SH-SY5Y (cell line): ENCODE data around the gene ALOX5.

Experiments
- GATA2 ChIP-seq: IDR thresholded peaks from 2 replicates; pipeline ENCODE4 v1.6.1; 2011; ENCODE audit warnings: mild to moderate bottlenecking, low read depth, low read length
- GATA3 ChIP-seq: IDR thresholded peaks from 2 replicates; pipeline ENCODE4 v1.6.1; 2011; ENCODE audit warnings: low read depth, mild to moderate bottlenecking, low read length, moderate library complexity

DNA sequence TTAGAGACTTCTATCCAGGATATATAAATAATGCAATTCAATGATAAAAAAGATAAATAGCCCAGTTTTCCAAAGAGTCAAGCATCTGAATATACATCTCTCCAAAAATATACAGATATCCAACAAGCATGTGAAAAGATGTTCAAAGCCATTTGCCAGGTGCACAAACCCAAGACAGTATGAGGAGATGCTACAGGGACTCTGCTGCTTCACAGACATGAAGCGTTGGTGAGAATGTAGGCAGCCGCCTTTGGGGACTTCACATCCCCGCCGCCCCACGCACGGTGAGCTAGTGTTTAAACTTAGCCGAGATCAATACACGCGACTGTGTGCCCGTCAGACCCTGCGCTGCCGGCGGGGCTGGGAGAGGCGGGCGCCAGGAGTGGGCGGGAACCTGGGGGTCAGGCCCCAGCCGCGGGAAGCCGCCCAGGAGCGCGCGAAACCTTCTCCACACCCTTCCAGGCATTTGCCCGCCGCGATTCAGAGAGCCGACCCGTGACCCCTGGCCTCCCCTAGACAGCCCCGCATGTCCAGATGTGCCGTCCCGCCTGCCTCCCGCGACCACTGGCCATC is 927 bp upstream of the ALOX5 start:
- TF ChIP-seq GATA2 (no peak), GATA3 (no peak)
